Fibroblast of peridontal ligament (primary cell): ENCODE results near the gene SULT1A3.
"Not testable (repeated sequence)": the region's sequence is repeated elsewhere in the genome, so short reads cannot be mapped to it uniquely, and the experiment has no call there.

Experiments
- DNase-seq: peaks from one replicate; pipeline ENCODE4 v3.0.0-alpha.2; 2010; ENCODE audit errors: extremely low read depth

SULT1A3 gene

DNA sequence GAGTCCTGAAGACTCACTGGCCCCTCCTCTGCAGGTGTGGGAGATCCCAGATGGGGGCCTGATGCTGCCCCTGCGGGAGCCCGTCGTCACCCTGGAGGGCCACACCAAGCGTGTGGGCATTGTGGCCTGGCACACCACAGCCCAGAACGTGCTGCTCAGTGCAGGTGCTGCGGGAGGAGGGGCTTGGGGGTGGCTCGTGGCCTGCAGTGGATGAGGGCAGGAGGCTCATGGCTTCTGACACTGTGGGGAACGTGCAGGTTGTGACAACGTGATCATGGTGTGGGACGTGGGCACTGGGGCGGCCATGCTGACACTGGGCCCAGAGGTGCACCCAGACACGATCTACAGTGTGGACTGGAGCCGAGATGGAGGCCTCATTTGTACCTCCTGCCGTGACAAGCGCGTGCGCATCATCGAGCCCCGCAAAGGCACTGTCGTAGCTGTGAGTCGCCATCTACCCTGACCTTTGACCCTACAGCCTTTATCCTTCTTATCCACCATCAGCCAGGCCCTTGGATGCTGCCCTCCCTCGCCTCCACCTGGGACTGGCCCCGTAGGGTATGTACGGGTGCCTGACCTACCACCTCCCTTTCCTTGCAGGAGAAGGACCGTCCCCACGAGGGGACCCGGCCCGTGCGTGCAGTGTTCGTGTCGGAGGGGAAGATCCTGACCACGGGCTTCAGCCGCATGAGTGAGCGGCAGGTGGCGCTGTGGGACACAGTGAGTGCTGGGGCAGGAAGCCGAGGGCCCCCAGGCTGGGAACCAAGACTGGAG, 12.1 kb upstream of the SULT1A3 start:
- peak; percentile 11 for DNase-seq

DNA sequence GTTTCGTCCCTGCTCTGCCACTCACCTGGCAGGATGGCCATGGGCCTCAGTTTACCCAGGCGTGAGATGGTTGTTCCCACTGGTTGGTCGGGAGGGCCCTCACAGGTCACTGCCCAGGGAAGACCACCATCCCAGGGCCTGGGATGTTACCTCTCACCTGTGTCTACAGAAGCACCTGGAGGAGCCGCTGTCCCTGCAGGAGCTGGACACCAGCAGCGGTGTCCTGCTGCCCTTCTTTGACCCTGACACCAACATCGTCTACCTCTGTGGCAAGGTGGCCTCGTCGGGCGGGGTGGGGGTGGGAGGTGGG, 11.5 kb upstream of the SULT1A3 start:
- no peak for DNase-seq

DNA sequence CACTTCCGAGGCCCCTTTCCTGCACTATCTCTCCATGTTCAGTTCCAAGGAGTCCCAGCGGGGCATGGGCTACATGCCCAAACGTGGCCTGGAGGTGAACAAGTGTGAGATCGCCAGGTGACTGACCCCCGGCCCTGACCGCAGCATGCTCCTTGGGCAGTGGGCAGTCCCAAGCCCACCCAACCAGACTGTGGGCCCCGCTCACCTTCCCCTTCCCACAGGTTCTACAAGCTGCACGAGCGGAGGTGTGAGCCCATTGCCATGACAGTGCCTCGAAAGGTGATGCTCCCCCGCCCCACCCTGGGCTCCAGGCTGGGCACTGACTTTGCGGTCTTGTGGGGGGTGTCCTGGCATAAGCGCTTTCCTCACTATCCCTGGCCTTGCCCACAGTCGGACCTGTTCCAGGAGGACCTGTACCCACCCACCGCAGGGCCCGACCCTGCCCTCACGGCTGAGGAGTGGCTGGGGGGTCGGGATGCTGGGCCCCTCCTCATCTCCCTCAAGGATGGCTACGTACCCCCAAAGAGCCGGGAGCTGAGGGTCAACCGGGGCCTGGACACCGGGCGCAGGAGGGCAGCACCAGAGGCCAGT, 11.0 kb upstream of the SULT1A3 start:
- no peak for DNase-seq

DNA sequence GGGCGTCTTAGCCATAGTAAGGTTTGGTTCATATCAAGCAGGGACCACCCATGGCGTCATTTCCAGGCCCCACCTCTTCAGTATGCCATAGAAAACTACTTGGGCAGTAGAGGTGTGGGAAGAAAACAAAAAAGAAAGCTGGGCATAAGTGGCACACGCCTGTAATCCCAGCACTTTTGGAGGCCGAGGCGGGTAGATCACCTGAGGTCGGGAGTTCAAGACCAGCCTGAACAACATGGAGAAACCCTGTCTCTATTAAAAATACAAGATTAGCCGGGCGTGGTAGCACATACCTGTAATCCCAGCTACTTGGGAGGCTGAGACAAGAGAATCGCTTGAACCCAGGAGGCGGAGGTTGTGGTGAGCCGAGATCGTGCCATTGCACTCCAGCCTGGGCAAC, 7.9 kb upstream of the SULT1A3 start:
- not testable (repeated sequence) for DNase-seq

DNA sequence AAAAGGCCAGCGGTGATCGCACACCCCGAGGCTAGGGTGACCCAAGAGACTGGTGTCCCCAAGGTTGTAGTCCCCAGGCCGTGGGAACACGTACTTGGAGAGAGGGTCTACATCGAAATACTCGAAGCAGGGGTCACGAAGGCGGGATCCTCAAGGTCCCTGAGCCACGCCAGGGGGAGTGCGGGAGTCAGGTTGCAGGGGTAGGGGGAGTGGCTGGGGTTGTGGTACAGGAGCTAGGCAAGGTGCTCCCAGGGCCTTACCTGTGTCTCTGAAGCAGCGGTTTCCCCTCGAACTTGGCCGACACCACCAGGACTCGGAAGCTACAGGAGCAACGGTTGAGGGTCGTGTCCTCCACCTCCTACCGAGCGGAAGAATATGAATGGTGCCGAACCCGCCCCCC, 6.0 kb upstream of the SULT1A3 start:
- DNase-seq, result not testable (repeated sequence)

DNA sequence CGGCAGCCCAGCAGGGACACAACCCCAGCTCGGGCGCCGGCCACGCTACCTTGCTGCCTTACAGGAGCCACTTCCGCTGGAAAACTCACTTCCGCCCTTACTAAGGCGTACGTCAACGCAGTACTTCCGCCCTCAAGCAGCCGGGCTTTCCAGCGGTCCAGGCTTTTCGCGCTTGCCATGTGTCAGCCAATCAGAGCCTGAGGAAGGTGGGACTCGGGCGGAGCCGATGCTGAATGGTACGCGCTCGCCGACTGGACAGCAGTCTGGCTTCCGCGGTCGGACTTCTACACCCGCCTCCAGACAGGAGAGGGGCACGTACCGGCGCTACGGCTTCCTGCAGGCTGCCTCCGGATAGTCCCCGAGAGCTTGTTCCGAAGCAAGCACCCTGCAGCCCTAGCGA, 5.4 kb upstream of the SULT1A3 start, which contains the start of the genes BOLA2B and SLX1A:
BOLA2B (minus strand) TSS at position 52 of the 400 bp plus-strand sequence. CDS start 71 bp downstream, outside the sequence.
SLX1A (plus strand) TSS at position 261 of the 400 bp plus-strand sequence. CDS start 210 bp downstream, outside the sequence.
- DNase-seq, result not testable (repeated sequence)

DNA sequence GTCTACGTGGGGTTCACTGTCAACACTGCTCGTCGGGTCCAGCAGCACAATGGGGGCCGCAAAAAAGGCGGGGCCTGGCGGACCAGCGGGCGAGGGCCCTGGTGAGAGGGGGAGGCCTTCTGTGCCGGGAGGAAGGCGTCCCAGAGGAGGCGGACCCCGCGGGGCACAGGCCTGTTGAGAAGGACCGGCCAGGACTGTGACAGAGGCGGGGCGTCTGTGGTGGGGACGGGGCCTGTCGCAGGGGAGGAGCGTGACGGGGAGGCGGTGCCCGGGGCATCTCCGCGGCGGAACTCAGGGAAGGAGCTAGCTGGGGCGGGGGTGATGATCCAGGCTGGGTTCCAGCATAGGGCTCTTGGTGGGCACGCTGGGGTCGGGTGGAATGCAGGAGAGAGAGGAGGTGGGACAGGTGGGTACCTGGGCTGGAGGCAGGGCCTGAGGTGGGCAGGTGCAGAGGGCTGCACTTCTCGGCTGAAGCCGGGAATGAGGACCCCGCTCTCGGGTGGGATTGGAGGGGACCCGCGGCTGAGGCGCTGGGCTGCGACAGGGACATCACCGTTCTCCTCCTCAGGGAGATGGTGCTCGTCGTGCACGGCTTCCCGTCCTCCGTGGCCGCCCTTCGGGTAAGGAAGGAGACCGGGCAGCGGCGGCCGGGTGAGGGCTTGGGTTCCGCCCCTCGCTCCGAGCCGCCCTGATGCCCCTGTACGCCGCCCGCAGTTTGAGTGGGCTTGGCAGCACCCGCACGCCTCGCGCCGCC, 4.7 kb upstream of the SULT1A3 start:
- not testable (repeated sequence) for DNase-seq

DNA sequence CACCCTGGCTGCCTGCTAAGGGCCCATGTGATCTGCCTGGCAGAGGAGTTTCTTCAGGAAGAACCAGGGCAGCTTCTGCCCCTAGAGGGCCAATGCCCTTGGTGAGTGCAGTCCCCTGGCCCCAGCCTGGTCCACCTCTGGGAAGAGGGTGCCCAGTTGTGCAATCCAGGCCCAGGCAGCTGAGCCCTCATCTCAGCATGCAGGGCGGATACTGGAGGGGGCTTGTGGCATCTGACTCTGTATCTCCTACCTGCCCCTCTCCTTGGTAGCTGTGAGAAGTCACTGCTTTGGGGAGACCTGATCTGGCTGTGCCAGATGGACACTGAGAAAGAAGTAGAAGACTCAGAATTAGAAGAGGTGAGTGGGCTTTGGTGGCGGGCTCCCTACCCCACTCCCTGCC, 2.1 kb upstream of the SULT1A3 start:
- DNase-seq, result not testable (repeated sequence)

DNA sequence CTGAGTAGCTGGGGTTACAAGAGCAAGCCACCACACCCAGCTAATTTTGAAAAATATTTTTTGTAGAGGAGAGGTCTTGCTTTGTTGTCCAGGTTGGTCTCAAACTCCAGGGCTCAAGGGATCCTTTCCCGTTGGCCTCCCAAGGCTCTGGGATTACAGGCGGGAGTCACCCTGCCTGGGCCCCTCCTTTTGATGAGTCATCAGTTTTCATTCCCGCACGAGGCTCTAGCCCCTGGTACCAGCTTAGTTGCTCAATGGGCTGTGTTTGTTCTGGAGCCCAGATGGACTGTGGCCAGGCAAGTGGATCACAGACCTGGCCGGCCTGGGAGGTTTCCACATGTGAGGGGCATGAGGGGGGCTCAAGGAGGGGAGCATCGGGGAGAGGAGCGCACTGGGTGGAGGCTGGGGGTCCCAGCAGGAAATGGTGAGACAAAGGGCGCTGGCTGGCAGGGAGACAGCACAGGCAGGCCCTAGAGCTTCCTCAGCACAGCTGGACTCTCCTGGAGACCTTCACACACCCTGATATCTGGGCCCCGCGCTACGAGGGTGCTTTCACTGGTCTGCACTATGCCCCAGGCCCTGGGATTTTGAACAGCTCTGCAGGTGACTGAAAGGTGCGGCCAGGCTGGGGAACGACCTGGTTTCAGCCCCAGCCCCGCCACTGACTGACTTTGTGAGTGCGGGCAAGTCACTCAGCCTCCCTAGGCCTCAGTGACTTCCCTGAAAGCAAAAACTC, 721 bp downstream of the SULT1A3 start:
- DNase-seq, result not testable (repeated sequence)

DNA sequence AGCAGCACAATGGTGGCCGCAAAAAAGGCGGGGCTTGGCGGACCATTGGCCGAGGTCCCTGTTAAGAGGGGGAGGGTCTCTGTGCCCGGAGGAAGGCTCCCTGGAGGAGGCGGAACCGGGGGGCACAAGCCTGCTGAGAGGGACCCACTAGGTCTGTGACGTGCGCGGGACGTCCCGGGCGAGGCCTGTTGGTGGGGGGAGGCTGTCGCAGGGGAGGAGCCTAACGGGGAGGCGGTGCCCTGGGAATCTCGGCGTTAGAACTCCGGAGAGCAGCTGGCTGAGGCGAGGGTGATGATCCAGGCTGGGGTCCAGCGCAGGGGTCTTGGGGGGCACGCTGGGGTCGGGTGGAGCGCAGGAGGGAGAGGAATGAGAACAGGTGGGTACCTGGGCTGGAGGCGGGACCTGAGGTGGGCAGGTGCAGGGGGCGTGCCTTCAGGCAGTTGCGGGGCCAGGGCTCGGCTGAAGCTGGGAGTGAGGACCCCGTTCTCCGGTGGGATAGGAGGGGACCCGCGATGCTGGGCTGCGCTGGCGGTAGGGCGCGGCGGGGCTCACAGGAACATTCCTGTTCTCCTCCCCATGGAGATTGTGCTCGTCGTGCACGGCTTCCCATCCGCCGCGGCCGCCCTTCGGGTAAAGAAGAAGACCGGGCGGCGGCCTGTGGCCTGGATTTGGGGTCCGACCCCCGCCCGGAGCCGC, 6.6 kb downstream of the SULT1A3 start:
- not testable (repeated sequence) for DNase-seq

DNA sequence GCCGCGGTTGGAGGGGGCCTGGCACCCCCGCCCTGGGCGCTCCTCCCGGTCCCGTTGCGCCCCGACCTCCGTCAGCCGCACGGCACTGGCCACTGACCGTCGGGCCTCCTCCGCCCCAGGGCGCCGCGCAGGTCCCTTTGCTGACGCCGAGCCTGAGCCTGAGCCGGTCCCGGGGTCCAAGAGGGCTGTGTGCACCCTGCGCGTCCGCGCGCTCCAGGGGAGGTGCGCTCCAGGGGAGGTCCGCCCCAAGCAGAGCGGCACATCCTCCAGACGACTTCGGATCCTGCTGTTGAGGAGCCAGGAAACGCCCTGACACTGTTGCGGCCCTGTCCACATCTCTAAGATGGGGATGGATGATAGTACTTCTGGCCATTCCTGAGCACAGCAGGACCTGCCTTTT, 7.2 kb downstream of the SULT1A3 start:
- not testable (repeated sequence) for DNase-seq

DNA sequence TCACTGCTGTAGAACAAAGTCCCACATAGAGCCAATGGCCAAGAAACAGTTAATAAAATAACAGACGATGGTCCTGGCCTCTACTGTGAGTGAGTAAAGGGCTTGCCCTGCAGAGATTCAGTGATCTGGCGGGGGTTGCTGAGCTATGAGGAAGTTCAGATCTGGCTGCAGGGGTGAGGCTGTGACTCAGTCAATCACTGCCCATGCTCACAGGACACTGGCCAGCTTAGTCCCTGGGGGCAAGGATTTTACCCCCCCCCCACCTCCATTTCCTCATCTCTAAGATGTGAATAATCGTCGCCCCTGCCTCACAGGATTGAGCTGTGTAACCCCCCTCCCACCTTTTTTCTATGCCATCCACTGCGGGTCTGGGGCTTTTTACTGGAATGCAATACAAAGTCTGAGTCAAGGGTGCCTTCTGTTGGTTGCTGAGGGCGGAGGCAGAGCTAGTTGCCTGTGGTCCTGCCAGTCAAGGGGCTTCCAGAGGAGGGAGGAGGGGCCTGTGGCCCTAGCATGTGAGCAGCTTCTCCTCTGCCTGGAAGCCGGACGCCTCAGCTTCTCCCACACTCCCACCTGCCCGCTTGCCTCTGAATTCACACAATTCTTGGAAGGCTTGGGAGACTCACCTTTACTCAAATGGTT, 8.1 kb downstream of the SULT1A3 start:
- not testable (repeated sequence) for DNase-seq

DNA sequence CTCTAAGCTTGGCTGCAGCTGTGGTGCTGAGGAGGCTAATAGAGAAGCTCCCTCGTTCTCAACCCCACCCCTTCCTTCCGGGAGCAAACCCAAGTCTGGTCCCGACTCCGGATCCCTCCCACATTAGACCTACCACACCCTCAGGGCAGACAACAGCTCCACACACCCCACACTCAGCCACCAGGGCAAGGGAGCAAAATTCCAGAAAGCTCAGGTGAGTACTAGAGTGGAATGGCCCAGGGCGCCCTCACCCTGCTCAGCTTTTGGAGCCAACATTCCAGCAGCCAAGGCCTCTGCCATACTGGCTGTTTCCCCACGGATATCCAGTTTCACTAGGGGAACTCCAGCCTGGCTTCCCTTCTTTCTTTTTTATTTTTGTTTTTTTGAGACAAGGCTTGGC, 10.0 kb downstream of the SULT1A3 start:
- not testable (repeated sequence) for DNase-seq

DNA sequence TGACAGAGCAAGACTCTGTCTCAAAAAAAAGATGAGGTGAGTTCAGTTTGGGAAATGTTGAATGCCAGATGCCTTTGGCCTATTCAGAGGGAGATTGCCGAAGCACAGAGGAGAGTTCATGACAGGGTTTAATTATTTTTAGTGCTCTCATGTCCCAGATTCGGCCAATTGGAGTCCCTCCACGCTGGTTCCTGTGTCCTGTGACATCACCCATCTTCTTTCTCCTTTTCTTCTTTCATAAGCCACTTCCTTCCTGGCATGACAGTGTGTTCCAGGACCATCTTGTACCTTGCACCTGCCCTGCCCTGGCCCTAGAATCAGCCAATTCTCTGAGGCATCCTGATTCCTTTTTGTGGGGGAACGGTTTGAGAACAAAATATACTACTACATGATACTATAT, 12.4 kb downstream of the SULT1A3 start:
- DNase-seq, result not testable (repeated sequence)

DNA sequence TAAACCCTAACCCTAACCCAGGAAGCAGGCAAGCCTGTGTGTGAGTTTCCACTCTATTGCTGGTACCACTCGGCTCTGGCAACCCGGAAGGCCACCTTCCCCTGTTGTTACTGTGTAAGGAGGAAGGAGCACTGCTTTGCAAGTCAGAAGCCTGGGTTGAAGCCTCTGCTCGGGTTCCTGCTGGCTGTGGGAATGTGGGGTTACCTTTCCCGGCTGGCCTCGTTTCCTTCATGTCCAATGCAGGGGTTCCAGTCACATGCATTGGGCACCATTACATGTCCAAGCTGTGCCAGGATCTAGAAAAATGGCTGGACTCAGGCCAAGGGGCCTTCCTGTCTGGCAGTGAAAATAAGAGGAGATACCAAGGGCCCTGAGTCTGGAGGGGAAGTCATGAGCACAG, 18.0 kb downstream of the SULT1A3 start:
- not testable (repeated sequence) for DNase-seq

DNA sequence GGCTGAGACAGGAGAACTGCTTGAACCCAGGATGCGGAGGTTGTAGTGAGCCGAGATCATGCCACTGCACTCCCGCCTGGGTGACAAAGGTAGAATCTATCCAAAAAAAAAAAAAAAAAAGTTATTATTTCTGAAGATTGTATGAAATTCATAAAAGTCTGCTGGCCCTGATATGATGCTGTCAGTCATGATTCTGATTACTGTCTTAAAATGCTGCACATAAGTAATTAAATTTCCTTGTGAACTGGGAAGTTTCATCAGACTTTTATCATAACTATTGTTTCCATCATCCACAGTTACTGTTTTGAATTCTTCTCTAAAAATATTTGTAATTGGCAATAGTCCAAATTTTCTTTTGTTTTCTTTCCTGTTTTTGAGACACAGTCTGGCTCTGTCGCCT, 49.3 kb downstream of the SULT1A3 start, which contains the start of gene NPIPB13:
NPIPB13 (minus strand) TSS at position 101 of the 400 bp plus-strand sequence. CDS start 2,906 bp downstream, outside the sequence.
- DNase-seq, result not testable (repeated sequence)
